Common myeloid progenitor, CD34-positive (primary cell): ENCODE data around the gene CD302.
"Not testable (repeated sequence)": the region's sequence is repeated elsewhere in the genome, so short reads cannot be mapped to it uniquely, and the experiment has no call there.

Experiments used
- CTCF ChIA-PET: fragments of 350-600 bp; sonication (Branson Sonifier 250); formaldehyde crosslinking; loops from one replicate; lab custom pipeline; 2021; ENCODE audit warnings: antibody characterized with exemption; lab: Charles Lee
- POLR2A ChIA-PET: fragments of 350-600 bp; sonication (Branson Sonifier 250); formaldehyde crosslinking; loops from one replicate; lab custom pipeline; 2021; ENCODE audit warnings: antibody characterized with exemption; lab: Charles Lee
- DNase-seq, 3 donors: peaks; one replicate each; pipeline versions ENCODE4 v3.0.0 to v3.0.0-alpha.2; 2013
- H3K27ac ChIP-seq, 2 experiments: 1 replicate in 1 of 2; 2 replicates in 1 of 2; pipeline ENCODE4 v1.7.0; 2013; ENCODE audit warnings: inconsistent platforms in 2 of 2, low read length in 2 of 2, mild to moderate bottlenecking in 2 of 2, low read depth in 1 of 2, moderate library complexity in 1 of 2; ENCODE audit not compliant: severe bottlenecking in 2 of 2, insufficient read depth in 1 of 2, poor library complexity in 1 of 2
- H3K27me3 ChIP-seq, 5 experiments: replicated peaks in 2 of 5; 1 replicate in 3 of 5; 2 replicates in 2 of 5; pipeline versions ENCODE4 v1.6.1 to v1.7.0; 2013; ENCODE audit warnings: low read length in 4 of 5, mild to moderate bottlenecking in 2 of 5, moderate library complexity in 2 of 5, inconsistent platforms in 1 of 5; ENCODE audit not compliant: insufficient read depth in 5 of 5, control insufficient read depth in 4 of 5
- H3K36me3 ChIP-seq, 4 experiments: 1 replicate in 2 of 4; 2 replicates in 2 of 4; pipeline versions ENCODE4 v1.6.1 to v1.7.0; 2013; ENCODE audit warnings: low read length in 3 of 4, control low read depth in 1 of 4, mild to moderate bottlenecking in 1 of 4; ENCODE audit not compliant: control insufficient read depth in 4 of 4, insufficient read depth in 4 of 4
- H3K4me1 ChIP-seq, 4 experiments: 1 replicate in 3 of 4; 2 replicates in 1 of 4; pipeline versions ENCODE4 v1.6.1 to v1.7.1; 2013; ENCODE audit warnings: low read length in 3 of 4, mild to moderate bottlenecking in 3 of 4, control low read depth in 1 of 4, inconsistent platforms in 1 of 4, moderate library complexity in 1 of 4; ENCODE audit not compliant: control insufficient read depth in 4 of 4, insufficient read depth in 4 of 4; ENCODE audit errors: control extremely low read depth in 1 of 4
- H3K4me3 ChIP-seq, 7 experiments: 1 replicate in 4 of 7; 2 replicates in 3 of 7; pipeline versions ENCODE4 v1.5.1 to v1.7.0; 2013; ENCODE audit warnings: mild to moderate bottlenecking in 7 of 7, low read length in 6 of 7, moderate library complexity in 6 of 7, inconsistent platforms in 2 of 7, low read depth in 2 of 7, control low read depth in 1 of 7; ENCODE audit not compliant: insufficient read depth in 4 of 7, control insufficient read depth in 1 of 7; ENCODE audit errors: extremely low read depth in 1 of 7
- H3K9me3 ChIP-seq, 5 experiments: 1 replicate in 4 of 5; 2 replicates in 1 of 5; pipeline versions ENCODE4 v1.6.1 to v1.7.1; 2013; ENCODE audit warnings: low read length in 4 of 5, mild to moderate bottlenecking in 2 of 5, inconsistent platforms in 1 of 5, low read depth in 1 of 5, moderate library complexity in 1 of 5; ENCODE audit not compliant: control insufficient read depth in 4 of 5, insufficient read depth in 2 of 5; ENCODE audit errors: control extremely low read depth in 1 of 5
- WGBS: methylation state at CpG from one replicate; pipeline ENCODE4 v1.1.5; 2013; ENCODE audit not compliant: insufficient coverage; 5-methylcytosine and 5-hydroxymethylcytosine counted together

The CD302 gene

GRCh38 chr2:159745237-159745636 lies 52.8 kb downstream of the CD302 start:
- H3K27ac ChIP-seq, CTCF ChIA-PET, H3K27me3 ChIP-seq, DNase-seq, POLR2A ChIA-PET, H3K4me3 ChIP-seq, H3K9me3 ChIP-seq, H3K4me1 ChIP-seq: not testable (repeated sequence)
- peaks cover 23 to 70% (median 51%) of the 10 kb centered on the region in 4 experiments for H3K36me3 ChIP-seq
- 100% methylated on average over 4 of the region's 11 CpGs for WGBS

GRCh38 chr2:159744363-159744762 lies 53.6 kb downstream of the CD302 start:
- H3K4me1 ChIP-seq, result no peaks in the 10 kb centered on the region
- no peak overlapping the region for H3K27ac ChIP-seq
- no peaks in the 10 kb centered on the region for H3K27me3 ChIP-seq
- ChIA-PET CTCF (interaction anchor here (1.1 to 2.0 kb wide), 3 partner anchors 9 to 20 kb away, joined by 3 to 4 read pairs (median 3); no protein-coding TSS in a partner anchor), POLR2A (interaction anchor here (0.5 kb wide), 1 partner anchor 83 kb away, joined by 3 read pairs; no protein-coding TSS in a partner anchor)
- no peak overlapping the region for H3K4me3 ChIP-seq
- 100% methylated on average over 2 of the region's 3 CpGs for WGBS
- H3K9me3 ChIP-seq, result no peaks in the 10 kb centered on the region
- peaks cover 23 to 64% (median 49%) of the 10 kb centered on the region in 4 experiments for H3K36me3 ChIP-seq
- DNase-seq, result no peak

GRCh38 chr2:159742846-159743245 lies 55.2 kb downstream of the CD302 start:
- no peaks in the 10 kb centered on the region for H3K4me1 ChIP-seq
- H3K9me3 ChIP-seq, result no peaks in the 10 kb centered on the region
- no peak for DNase-seq
- no peak overlapping the region for H3K27ac ChIP-seq
- no peak overlapping the region for H3K4me3 ChIP-seq
- 91% methylated on average over 6 of the region's 6 CpGs for WGBS
- peaks cover 21 to 69% (median 47%) of the 10 kb centered on the region in 4 experiments for H3K36me3 ChIP-seq
- CTCF ChIA-PET, result interaction anchor here (1.3 to 2.0 kb wide), 2 partner anchors 11 to 31 kb away, joined by 3 to 4 read pairs; partner anchors contain the start of gene MARCHF7
- POLR2A ChIA-PET, result interaction anchor here (1.2 kb wide), 1 partner anchor 11 kb away, joined by 3 read pairs; no protein-coding TSS in a partner anchor
- no peaks in the 10 kb centered on the region for H3K27me3 ChIP-seq

GRCh38 chr2:159738509-159739390 lies 59.3 kb downstream of the CD302 start:
- H3K27me3 ChIP-seq, result no peaks in the 10 kb centered on the region
- ChIA-PET CTCF (interaction anchor here (0.7 to 1.4 kb wide), 5 partner anchors 8 to 69 kb away, joined by 3 to 4 read pairs (median 3); no protein-coding TSS in a partner anchor), POLR2A (interaction anchor here (0.6 kb wide), 1 partner anchor 14 kb away, joined by 3 read pairs; no protein-coding TSS in a partner anchor)
- H3K9me3 ChIP-seq, result peaks cover 0 to 3% (median 0%) of the 10 kb centered on the region in 5 experiments
- H3K4me1 ChIP-seq, result no peaks in the 10 kb centered on the region
- 96% methylated on average over 15 of the region's 15 CpGs for WGBS
- H3K36me3 ChIP-seq, result peaks cover 26 to 64% (median 47%) of the 10 kb centered on the region in 4 experiments
- H3K4me3 ChIP-seq, result no peak overlapping the region
- no peak overlapping the region for H3K27ac ChIP-seq
- peak in 2 of 3 donors; percentile 40 to 45 for DNase-seq

GRCh38 chr2:159737917-159738296 lies 60.1 kb downstream of the CD302 start:
- H3K27ac ChIP-seq, result no peak overlapping the region
- no peaks in the 10 kb centered on the region for H3K4me1 ChIP-seq
- H3K27me3 ChIP-seq, result no peaks in the 10 kb centered on the region
- WGBS, result 99% methylated on average over 11 of the region's 11 CpGs
- ChIA-PET CTCF (interaction anchor here (0.7 to 1.4 kb wide), 5 partner anchors 9 to 70 kb away, joined by 3 to 4 read pairs (median 3); no protein-coding TSS in a partner anchor), POLR2A (interaction anchor here (0.6 kb wide), 1 partner anchor 14 kb away, joined by 3 read pairs; no protein-coding TSS in a partner anchor)
- peaks cover 23 to 64% (median 48%) of the 10 kb centered on the region in 4 experiments for H3K36me3 ChIP-seq
- peaks cover 0 to 3% (median 0%) of the 10 kb centered on the region in 5 experiments for H3K9me3 ChIP-seq
- no peak overlapping the region for H3K4me3 ChIP-seq
- DNase-seq, result no peak

- no peak overlapping the region for H3K27ac ChIP-seq
- no peaks in the 10 kb centered on the region for H3K27me3 ChIP-seq
- POLR2A ChIA-PET, result interaction anchor here (0.6 kb wide), 1 partner anchor 42 kb away, joined by 3 read pairs; no protein-coding TSS in a partner anchor
- H3K4me1 ChIP-seq, result no peaks in the 10 kb centered on the region
- WGBS, result 85% methylated on average over 1 of the region's 1 CpG
- DNase-seq, result no peak
- peaks cover 0 to 3% (median 0%) of the 10 kb centered on the region in 5 experiments for H3K9me3 ChIP-seq
- CTCF ChIA-PET, result interaction anchor here (0.7 to 1.4 kb wide), 4 partner anchors 9 to 71 kb away, joined by 3 to 4 read pairs (median 4); no protein-coding TSS in a partner anchor
- H3K36me3 ChIP-seq, result peaks cover 23 to 65% (median 47%) of the 10 kb centered on the region in 4 experiments
- H3K4me3 ChIP-seq, result no peak overlapping the region
Measured at GRCh38 chr2:159737292-159737916, 60.6 kb downstream of the CD302 start.
